ENCODE results near the gene NEDD4.
A peak's percentile ranks its signal among the peaks of the same experiment; 100 is the strongest.
"Not testable (repeated sequence)": the region's sequence is repeated elsewhere in the genome, so short reads cannot be mapped to it uniquely, and the experiment has no call there.

The NEDD4 gene

DNA sequence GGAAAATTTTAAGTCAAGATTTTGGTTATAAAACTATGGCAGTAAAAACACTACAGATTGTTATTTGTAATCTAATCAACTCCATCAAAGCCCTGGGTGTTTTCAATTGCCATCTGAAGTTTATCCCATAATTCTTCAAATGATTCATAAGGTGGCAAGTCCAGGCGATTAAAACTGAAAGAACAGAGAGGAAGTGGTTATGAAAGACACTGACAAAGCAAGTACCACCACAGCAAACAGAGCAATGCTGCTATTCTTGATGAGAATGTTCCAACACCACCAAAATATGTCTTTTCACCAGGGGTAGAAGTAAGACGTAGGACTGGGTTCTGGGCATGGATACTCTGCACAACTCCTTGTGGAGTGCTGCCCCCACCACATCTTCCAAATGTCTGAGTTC lies 163.6 kb downstream of the NEDD4 start:
- no peak for DNase-seq

- DNase-seq, result no peak
These were observed 165.5 kb downstream of the NEDD4 start for GRCh38 chr15:55827955-55828354.

- DNase-seq, result peak in 1 of 56 donors; percentile 12
These were observed 166.2 kb downstream of the NEDD4 start for GRCh38 chr15:55827204-55827603.

- DNase-seq, result peak in 5 of 56 donors; percentile 2 to 23 (median 7)
These were observed 168.4 kb downstream of the NEDD4 start for GRCh38 chr15:55824857-55825613.

- DNase-seq, result no peak
These were observed 169.6 kb downstream of the NEDD4 start for GRCh38 chr15:55823699-55824340.

- DNase-seq, result no peak
These were observed 170.2 kb downstream of the NEDD4 start for GRCh38 chr15:55823191-55823670.

DNA sequence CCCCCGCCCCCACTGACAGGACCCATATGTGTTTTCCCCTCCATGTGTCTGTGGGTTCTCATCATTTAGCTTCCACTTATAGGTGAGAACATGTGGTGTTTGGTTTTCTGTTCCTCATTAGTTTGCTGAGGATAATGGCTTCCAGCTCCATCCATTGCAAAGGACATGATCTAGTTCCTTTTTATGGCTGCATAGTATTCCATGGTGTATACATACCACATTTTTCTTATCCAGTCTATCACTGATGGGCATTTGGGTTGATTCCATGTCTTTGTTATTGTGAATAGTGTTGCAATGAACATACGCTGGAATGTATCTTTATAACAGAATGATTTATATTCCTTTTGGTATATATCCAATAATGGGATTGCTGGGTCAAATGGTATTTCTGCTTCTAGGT lies 171.7 kb downstream of the NEDD4 start:
- DNase-seq, result not testable (repeated sequence)

GRCh38 chr15:55820043-55820442 lies 173.4 kb downstream of the NEDD4 start:
- DNase-seq, result no peak

DNA sequence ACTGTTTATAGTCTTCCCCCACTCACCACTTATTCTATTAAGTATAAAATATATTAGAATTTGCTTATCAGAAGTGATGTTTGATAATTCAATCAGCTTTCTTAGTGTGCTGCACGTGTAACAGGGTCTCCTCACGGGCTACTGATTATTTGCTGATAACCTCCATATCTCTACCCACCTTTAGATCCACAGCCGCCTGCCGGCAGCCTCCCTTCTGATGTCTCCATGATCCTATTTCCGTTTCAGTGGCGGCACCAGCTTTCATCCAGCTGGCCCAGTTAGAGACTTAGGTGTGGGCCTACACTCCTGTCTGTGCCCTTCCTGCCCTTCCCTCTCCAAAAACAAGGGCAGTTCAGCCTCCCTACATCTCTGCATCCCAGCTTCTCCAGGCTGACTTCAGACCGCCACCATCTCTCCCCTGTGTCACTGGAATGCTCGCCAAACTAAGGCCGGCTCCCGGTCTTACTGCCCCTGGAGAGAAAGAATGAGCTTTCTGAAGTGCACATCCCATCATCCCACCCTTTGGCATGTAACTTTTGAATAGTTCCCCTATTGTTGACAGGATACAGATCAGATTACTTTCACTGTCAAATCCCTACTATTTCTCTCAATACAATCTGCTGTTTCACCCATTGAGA lies 173.9 kb downstream of the NEDD4 start:
- no peak for DNase-seq

DNA sequence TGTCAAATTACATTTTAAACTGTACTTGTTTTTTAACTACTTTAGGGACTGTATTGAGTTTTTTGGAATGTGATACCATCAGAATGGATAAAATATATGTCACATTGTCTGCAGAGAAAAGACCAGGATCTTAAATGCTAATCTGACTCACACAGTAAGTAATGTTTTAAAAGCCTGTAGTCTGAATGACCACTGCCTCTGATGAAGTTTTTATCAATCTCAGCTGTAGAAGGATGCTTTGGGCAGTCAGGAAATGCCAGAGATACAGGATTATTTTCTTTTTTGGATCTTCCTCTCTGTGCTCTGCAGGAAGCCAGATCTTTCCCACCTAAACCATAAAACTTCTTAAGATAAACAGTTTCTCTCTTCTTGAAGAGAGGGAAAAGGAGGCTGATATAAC lies 177.4 kb downstream of the NEDD4 start:
- DNase-seq, result no peak

DNA sequence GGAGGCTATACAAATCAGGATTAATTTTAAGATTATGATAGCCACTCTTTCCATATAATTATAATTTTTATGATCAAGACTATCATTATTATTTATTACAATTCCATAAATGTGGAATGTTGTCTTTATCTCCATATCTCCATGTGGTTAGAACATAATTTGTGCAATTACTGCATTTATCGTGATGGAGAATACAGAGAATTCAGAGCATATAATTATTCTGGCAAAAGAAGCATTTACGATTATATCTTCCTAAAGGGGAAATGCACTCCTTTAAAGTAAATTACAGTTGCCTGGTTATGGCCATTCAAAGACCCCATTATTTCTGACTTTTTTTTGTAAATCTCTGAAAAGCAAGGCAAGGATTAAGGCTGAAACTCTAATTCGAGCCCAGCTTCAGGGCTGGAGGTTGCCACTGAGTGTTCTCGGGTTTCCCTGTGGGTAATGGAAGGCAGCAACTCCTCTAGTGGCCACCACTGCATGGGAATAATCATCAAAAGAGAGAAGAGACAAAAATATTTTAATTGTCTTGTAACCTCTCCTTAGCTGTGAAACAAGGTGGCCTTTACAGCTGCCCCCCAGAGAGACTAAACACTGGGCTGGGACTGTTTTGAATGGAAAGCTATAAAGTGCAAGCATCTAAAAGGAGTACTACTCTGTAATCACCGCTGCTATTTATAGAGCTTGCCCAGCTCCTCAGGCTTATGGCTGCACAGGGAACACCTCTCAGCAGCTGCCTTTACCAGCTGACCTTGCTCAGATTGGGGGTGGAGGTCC lies 190.6 kb downstream of the NEDD4 start:
- no peak for DNase-seq

- no peak for DNase-seq
These were observed 193.2 kb downstream of the NEDD4 start for GRCh38 chr15:55800216-55800615.

DNA sequence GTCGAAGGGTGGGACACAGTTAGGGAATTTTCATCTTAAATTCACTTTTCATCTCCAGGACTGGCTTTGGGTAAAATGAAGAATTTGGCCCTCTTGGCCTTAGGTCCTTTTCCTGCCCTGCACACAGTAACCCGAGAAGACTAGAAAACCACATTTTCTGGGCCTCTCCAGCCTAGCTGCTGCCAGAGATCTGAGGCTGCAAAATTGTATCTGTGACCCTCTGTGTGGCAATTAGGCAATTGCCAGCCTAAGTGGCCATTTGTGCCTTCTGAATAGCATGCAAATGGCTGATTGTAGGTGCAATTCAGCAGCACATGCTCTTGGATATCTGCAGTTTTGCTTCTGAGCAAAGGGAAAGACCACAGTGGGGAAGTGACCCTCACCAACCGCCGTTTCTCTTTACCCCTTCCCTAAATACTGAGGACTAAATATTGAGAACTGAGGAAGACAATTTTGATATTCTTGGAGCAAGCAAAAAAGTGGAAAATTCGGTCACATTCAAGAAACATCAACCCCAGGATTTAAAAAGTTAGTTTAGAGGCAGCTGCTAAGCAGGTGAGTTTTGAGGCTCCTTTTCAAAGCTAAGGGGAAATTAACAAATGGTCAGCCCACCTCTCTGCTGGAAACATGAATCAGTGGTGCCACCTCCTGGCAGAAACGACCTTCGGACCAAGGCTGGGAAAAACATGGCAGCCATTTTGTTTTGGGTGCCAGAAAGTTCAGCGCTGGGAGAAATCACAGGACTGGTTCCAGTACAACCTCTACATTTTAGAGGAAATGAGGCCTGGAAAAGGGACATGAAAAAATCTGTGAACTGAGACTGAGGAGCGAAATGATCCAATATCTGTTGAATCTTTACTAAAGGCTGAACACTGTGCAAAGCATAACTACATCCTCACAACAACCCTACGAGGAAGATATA lies 193.9 kb downstream of the NEDD4 start:
- peak in 15 of 56 donors; percentile 0 to 35 (median 2) for DNase-seq

DNA sequence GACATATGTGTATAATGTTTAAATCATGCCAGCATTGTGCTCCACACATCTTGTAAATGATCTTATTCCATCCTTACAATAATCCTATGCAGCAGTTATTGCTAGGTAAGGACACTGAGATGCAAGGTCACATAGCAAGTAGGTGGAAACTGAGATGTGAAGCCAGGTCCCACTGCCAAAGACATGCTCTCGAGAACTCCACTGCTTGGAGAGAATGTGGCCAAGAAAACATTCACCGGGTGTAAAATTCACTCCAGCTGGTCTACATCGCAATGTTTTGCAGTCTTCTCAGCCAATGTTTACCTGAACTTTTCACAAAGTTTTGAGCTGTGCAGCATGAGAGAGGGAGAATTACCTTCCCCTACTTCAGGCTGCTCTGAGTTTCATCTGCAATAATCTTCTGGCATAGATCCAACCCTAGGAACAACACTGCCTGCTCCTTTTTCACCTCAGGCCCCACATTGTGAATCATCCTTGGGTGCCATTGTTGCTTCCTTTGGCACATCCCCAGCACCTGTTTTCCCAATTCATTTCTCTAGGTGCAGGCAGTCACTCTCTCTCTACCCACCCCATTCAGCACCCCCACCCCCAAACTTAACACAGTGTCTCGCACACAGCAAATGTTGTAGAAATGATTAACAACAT lies 197.0 kb downstream of the NEDD4 start:
- no peak for DNase-seq

DNA sequence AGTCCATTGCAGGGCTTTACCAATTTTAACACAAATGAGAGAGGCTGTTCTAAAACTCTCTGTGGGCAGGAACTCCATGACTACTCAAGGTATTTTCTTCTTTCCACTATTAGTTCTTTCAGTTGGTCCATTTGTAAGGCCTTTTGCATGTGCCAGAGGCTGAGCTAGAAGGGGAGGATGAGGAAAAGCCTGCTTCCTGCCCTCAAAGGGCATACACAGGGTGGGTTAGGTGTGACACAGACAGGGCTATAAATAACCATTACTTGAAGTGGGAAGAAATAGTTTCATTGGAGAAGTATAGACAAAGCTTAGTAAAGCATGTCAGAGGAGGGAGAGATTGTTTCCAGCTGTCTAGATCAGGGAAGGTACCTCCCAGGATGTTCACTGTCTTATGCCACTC lies 198.4 kb downstream of the NEDD4 start:
- no peak for DNase-seq

DNA sequence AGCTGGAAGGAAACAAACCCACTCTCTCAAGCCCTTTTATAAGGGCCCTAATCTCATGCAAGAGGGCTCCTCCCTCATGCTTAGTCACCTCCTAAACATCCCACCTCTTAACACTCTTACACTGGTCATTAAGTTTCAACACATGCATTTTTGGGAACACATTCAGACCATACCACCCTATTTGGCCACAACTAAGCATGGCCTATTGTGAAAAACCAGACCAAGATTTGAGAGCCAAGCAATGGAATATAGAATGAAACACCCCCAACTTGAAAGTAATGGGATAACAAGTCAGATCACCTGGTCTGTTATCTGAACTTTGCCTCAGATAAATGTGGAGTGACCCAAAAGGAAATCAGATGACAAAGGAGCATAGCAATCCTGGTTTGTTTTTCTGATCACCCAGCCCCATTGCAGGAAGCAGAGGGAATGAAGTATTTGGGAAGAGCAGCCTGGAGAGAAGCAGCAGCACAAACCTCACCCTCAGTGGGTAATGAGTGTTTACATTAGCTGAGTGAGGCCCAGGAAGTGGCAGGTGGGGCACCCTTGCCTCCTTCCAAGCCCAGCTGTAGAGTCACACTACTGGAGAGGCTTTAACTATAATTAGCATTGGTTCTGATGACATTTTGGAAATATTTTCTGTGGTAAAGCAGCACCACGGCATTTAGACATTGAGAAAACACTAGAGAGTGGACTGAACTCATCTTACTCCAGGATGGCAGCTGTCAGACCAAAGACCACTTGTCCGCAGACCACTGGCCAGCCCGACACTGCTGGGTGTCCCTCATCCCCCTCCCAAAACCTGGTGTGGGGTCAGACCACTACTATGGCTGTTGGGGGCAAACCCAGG lies 201.6 kb downstream of the NEDD4 start:
- no peak for DNase-seq

DNA sequence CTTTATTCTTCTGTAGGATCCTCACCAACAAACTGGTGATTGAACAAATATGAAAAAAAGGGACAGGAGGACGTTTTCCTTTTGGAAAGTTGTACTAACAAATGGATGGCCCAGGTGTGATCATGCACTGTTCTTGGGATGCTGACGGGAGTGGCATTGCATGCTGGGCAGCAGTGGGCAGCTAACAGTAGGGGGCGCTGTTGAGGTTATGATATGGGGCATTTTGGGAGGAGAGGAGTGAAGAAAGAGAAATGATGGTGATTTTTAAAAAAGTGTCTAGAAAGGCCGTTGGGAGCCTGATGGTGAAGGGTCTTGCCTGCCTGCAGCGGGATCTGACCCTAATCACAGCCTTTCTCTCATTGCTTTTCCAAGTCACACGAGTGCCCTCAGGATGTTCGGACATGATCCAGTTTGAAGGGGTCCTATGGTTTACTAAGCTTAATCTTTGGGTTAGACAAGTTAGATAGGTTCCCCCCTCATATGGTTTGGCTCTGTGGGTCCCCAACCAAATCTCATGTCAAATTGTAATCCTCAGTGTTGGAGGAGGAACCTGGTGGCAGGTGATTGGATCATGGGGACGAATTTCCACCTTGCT lies 204.2 kb downstream of the NEDD4 start:
- DNase-seq, result peak in 2 of 56 donors; percentile 0 to 1

- DNase-seq, result no peak
These were observed 207.1 kb downstream of the NEDD4 start for GRCh38 chr15:55786341-55786740.

- DNase-seq, result not testable (repeated sequence)
These were observed 207.8 kb downstream of the NEDD4 start for GRCh38 chr15:55785593-55785992.

Measured in nucleus accumbens (tissue), 56 donors.